GM19452 (cell line): ENCODE data around the gene APPL2.

Experiments used
- ATAC-seq: cut with Tn5 transposase; IDR thresholded peaks from one replicate; pipeline ENCODE4 v1.9.1; 2021; ENCODE audit not compliant: unreplicated experiment

The APPL2 gene

GRCh38 chr12:105223352-105223845 lies 12.6 kb downstream of the APPL2 start:
- no peak for ATAC-seq

GRCh38 chr12:105222726-105223351 lies 13.1 kb downstream of the APPL2 start:
- no peak for ATAC-seq

- no peak for ATAC-seq
These were observed 13.7 kb downstream of the APPL2 start for GRCh38 chr12:105222284-105222655.

- ATAC-seq, result no peak
These were observed 14.2 kb downstream of the APPL2 start for GRCh38 chr12:105221583-105222283.

GRCh38 chr12:105220929-105221290 lies 15.1 kb downstream of the APPL2 start:
- ATAC-seq, result no peak

GRCh38 chr12:105220150-105220928 lies 15.6 kb downstream of the APPL2 start:
- ATAC-seq, result no peak

GRCh38 chr12:105219261-105220028 lies 16.5 kb downstream of the APPL2 start:
- no peak for ATAC-seq

- ATAC-seq, result no peak
These were observed 17.5 kb downstream of the APPL2 start for GRCh38 chr12:105218434-105218833.

- no peak for ATAC-seq
These were observed 21.2 kb downstream of the APPL2 start for GRCh38 chr12:105214670-105215375.

GRCh38 chr12:105214148-105214547 lies 21.8 kb downstream of the APPL2 start:
- ATAC-seq, result no peak

- no peak for ATAC-seq
These were observed 23.5 kb downstream of the APPL2 start for GRCh38 chr12:105212438-105212837.

- ATAC-seq, result no peak
These were observed 26.9 kb downstream of the APPL2 start for GRCh38 chr12:105209091-105209490.

- no peak for ATAC-seq
These were observed 29.1 kb downstream of the APPL2 start for GRCh38 chr12:105206686-105207374.

- ATAC-seq, result no peak
These were observed 30.5 kb downstream of the APPL2 start for GRCh38 chr12:105205322-105206048.

- ATAC-seq, result no peak
These were observed 31.1 kb downstream of the APPL2 start for GRCh38 chr12:105204916-105205315.

GRCh38 chr12:105204127-105204526 lies 31.8 kb downstream of the APPL2 start:
- no peak for ATAC-seq

- no peak for ATAC-seq
These were observed 33.8 kb downstream of the APPL2 start for GRCh38 chr12:105202202-105202601.

GRCh38 chr12:105201299-105201698 lies 34.7 kb downstream of the APPL2 start:
- no peak for ATAC-seq

- ATAC-seq, result no peak
These were observed 35.6 kb downstream of the APPL2 start for GRCh38 chr12:105200385-105200784.
